ENCODE results near the gene CCDC170.
"Not testable (repeated sequence)": the region's sequence is repeated elsewhere in the genome, so short reads cannot be mapped to it uniquely, and the experiment has no call there.

The CCDC170 gene

GRCh38 chr6:151493161-151493803, 535 bp upstream of the CCDC170 start:
- in situ Hi-C loops (cut with MboI; ENCODE audit: low sequenced_read_pairs), result no loop called here

- in situ Hi-C loops (cut with MboI; ENCODE audit: low sequenced_read_pairs), result no loop called here
Measured at GRCh38 chr6:151494235-151494935, 568 bp downstream of the CCDC170 start.

GRCh38 chr6:151494936-151495320, 1.1 kb downstream of the CCDC170 start:
- in situ Hi-C loops (cut with MboI; ENCODE audit: low sequenced_read_pairs), result no loop called here

- in situ Hi-C loops (cut with MboI; ENCODE audit: low sequenced_read_pairs), result no loop called here
Measured at GRCh38 chr6:151495380-151495779, 1.6 kb downstream of the CCDC170 start.

- in situ Hi-C loops (cut with MboI; ENCODE audit: low sequenced_read_pairs), result no loop called here
Measured at GRCh38 chr6:151497905-151498304, 4.1 kb downstream of the CCDC170 start.

GRCh38 chr6:151498327-151498726, 4.5 kb downstream of the CCDC170 start:
- in situ Hi-C loops (cut with MboI; ENCODE audit: low sequenced_read_pairs), result no loop called here

GRCh38 chr6:151499551-151499950, 5.7 kb downstream of the CCDC170 start:
- in situ Hi-C loops (cut with MboI; ENCODE audit: low sequenced_read_pairs), result no loop called here

GRCh38 chr6:151501511-151502136, 7.8 kb downstream of the CCDC170 start:
- in situ Hi-C loops (cut with MboI; ENCODE audit: low sequenced_read_pairs), result no loop called here

GRCh38 chr6:151502499-151502898, 8.7 kb downstream of the CCDC170 start:
- in situ Hi-C loops (cut with MboI; ENCODE audit: low sequenced_read_pairs), result no loop called here

- in situ Hi-C loops (cut with MboI; ENCODE audit: low sequenced_read_pairs), result no loop called here
Measured at GRCh38 chr6:151506761-151507160, 12.9 kb downstream of the CCDC170 start.

GRCh38 chr6:151509048-151509447, 15.2 kb downstream of the CCDC170 start:
- in situ Hi-C loops (cut with MboI; ENCODE audit: low sequenced_read_pairs), result no loop called here

GRCh38 chr6:151512481-151512880, 18.7 kb downstream of the CCDC170 start:
- in situ Hi-C loops (cut with MboI; ENCODE audit: low sequenced_read_pairs), result no loop called here

- in situ Hi-C loops (cut with MboI; ENCODE audit: low sequenced_read_pairs), result no loop called here
Measured at GRCh38 chr6:151514000-151514730, 20.3 kb downstream of the CCDC170 start.

GRCh38 chr6:151518992-151519391, 25.2 kb downstream of the CCDC170 start:
- in situ Hi-C loops (cut with MboI; ENCODE audit: low sequenced_read_pairs), result not testable (repeated sequence)

GRCh38 chr6:151523034-151523433, 29.2 kb downstream of the CCDC170 start:
- in situ Hi-C loops (cut with MboI; ENCODE audit: low sequenced_read_pairs), result no loop called here

GRCh38 chr6:151524059-151524458, 30.2 kb downstream of the CCDC170 start:
- in situ Hi-C loops (cut with MboI; ENCODE audit: low sequenced_read_pairs), result no loop called here

GRCh38 chr6:151534576-151534975, 40.8 kb downstream of the CCDC170 start:
- in situ Hi-C loops (cut with MboI; ENCODE audit: low sequenced_read_pairs), result no loop called here

- in situ Hi-C loops (cut with MboI; ENCODE audit: low sequenced_read_pairs), result no loop called here
Measured at GRCh38 chr6:151535476-151536187, 41.8 kb downstream of the CCDC170 start.

- in situ Hi-C loops (cut with MboI; ENCODE audit: low sequenced_read_pairs), result no loop called here
Measured at GRCh38 chr6:151536188-151536479, 42.3 kb downstream of the CCDC170 start.

- in situ Hi-C loops (cut with MboI; ENCODE audit: low sequenced_read_pairs), result no loop called here
Measured at GRCh38 chr6:151537556-151537955, 43.7 kb downstream of the CCDC170 start.

All from HL-60/S4 treated with phorbol 12-myristate 13-acetate at 8.2 ng/mL for 4 days and 3 days (cell line).